HepG2 (cell line): Measurements from ENCODE around the gene ALPI. TPM values are rescaled to one million over a fixed set of nuclear protein-coding genes. Genes with fewer than 3 reads are reported as not detected.

Experiments
- ASH2L ChIP-seq: fragments of 300-600, 200-600 bp; sonication (generic); IDR thresholded peaks from 2 replicates; pipeline ENCODE4 v1.7.0; 2017; ENCODE audit warnings: low read depth, mild to moderate bottlenecking, moderate library complexity, mixed read lengths, low read length; ENCODE audit not compliant: insufficient read length
- ATF7-NPFF ChIP-seq: sonication (generic); formaldehyde crosslinking; IDR thresholded peaks from 2 replicates; pipeline ENCODE4 v1.8.1; 2023; ENCODE audit warnings: mild to moderate bottlenecking, low read depth, missing genetic modification reagents, moderate library complexity
- DR1 ChIP-seq: sonication (generic); formaldehyde crosslinking; IDR thresholded peaks from 2 replicates; pipeline ENCODE4 v1.8.0; 2021; ENCODE audit warnings: mild to moderate bottlenecking, missing genetic modification reagents, inconsistent platforms
- ELF3 ChIP-seq: IDR thresholded peaks from 2 replicates; pipeline ENCODE4 v1.6.1; 2016; ENCODE audit warnings: missing genetic modification reagents, missing compliant biosample characterization
- ETV6 ChIP-seq: sonication (generic); formaldehyde crosslinking; conservative IDR thresholded peaks from 2 replicates; pipeline ENCODE4 v1.4.0; 2020; ENCODE audit warnings: missing genetic modification reagents
- GTF3A ChIP-seq: sonication (generic); formaldehyde crosslinking; conservative IDR thresholded peaks from 2 replicates; pipeline ENCODE4 v1.4.0; 2020; ENCODE audit warnings: mild to moderate bottlenecking, missing genetic modification reagents
- MIER2 ChIP-seq: IDR thresholded peaks from 2 replicates; pipeline ENCODE4 v1.6.1; 2016; ENCODE audit warnings: missing biosample characterization, missing genetic modification reagents
- MTA3 ChIP-seq: sonication (generic); formaldehyde crosslinking; IDR thresholded peaks from 2 replicates; pipeline ENCODE4 v1.4.0; 2020; ENCODE audit warnings: missing genetic modification reagents
- NR1H2 ChIP-seq: sonication (generic); formaldehyde crosslinking; IDR thresholded peaks from 2 replicates; pipeline ENCODE4 v1.8.1; 2022; ENCODE audit warnings: low read depth, missing genetic modification reagents, borderline replicate concordance
- POGK ChIP-seq: sonication (generic); formaldehyde crosslinking; conservative IDR thresholded peaks from 2 replicates; pipeline ENCODE4 v1.8.0; 2022; ENCODE audit warnings: mild to moderate bottlenecking, moderate library complexity, missing genetic modification reagents
- SALL1 ChIP-seq: sonication (generic); formaldehyde crosslinking; IDR thresholded peaks from 2 replicates; pipeline ENCODE4 v1.8.0; 2022; ENCODE audit warnings: mild to moderate bottlenecking, missing genetic modification reagents
- TFDP1 ChIP-seq: IDR thresholded peaks from 2 replicates; pipeline ENCODE4 v1.6.1; 2016; ENCODE audit warnings: missing compliant biosample characterization, missing genetic modification reagents, borderline replicate concordance
- ZEB1 ChIP-seq: IDR thresholded peaks from 2 replicates; pipeline ENCODE4 v1.6.1; 2012; ENCODE audit warnings: mild to moderate bottlenecking, low read depth, inconsistent platforms; ENCODE audit not compliant: insufficient replicate concordance
- ZFY ChIP-seq: sonication (generic); formaldehyde crosslinking; IDR thresholded peaks from 2 replicates; pipeline ENCODE4 v1.4.0; 2020; ENCODE audit warnings: missing genetic modification reagents
- ZNF143 ChIP-seq: sonication (generic); formaldehyde crosslinking; IDR thresholded peaks from 2 replicates; pipeline ENCODE4 v1.4.0; 2020; ENCODE audit warnings: missing genetic modification reagents
- ZNF207 ChIP-seq: fragments of 450-650 bp; IDR thresholded peaks from 2 replicates; pipeline ENCODE4 v1.6.1; 2016; ENCODE audit warnings: antibody characterized with exemption, borderline replicate concordance
- ZNF451 ChIP-seq: sonication (generic); formaldehyde crosslinking; IDR thresholded peaks from 2 replicates; pipeline ENCODE4 v1.5.0; 2020; ENCODE audit warnings: mild to moderate bottlenecking, missing genetic modification reagents
- ZNF556 ChIP-seq: sonication (generic); formaldehyde crosslinking; IDR thresholded peaks from 2 replicates; pipeline ENCODE4 v1.4.0; 2020; ENCODE audit warnings: mild to moderate bottlenecking, missing genetic modification reagents, borderline replicate concordance
- ZNF598 ChIP-seq: sonication (generic); formaldehyde crosslinking; IDR thresholded peaks from 2 replicates; pipeline ENCODE4 v1.5.1; 2020; ENCODE audit warnings: mild to moderate bottlenecking, missing genetic modification reagents, borderline replicate concordance
- ZNF703 ChIP-seq: sonication (generic); formaldehyde crosslinking; IDR thresholded peaks from 2 replicates; pipeline ENCODE4 v1.5.1; 2020; ENCODE audit warnings: missing genetic modification reagents, mild to moderate bottlenecking, moderate library complexity, borderline replicate concordance
- ZNF761 ChIP-seq: sonication (generic); formaldehyde crosslinking; conservative IDR thresholded peaks from 2 replicates; pipeline ENCODE4 v1.4.0; 2020; ENCODE audit warnings: mild to moderate bottlenecking, missing genetic modification reagents
- ZNF777 ChIP-seq: sonication (generic); formaldehyde crosslinking; IDR thresholded peaks from 2 replicates; pipeline ENCODE4 v1.4.0; 2020; ENCODE audit warnings: missing genetic modification reagents
- ZNF788 ChIP-seq: sonication (generic); formaldehyde crosslinking; IDR thresholded peaks from 2 replicates; pipeline ENCODE4 v1.5.0; 2020; ENCODE audit warnings: mild to moderate bottlenecking, missing genetic modification reagents, borderline replicate concordance
- ZNF850 ChIP-seq: sonication (generic); formaldehyde crosslinking; conservative IDR thresholded peaks from 2 replicates; pipeline ENCODE4 v1.9.0; 2021; ENCODE audit warnings: mild to moderate bottlenecking, missing genetic modification reagents
- polyA plus RNA-seq, 8 experiments: library from polyadenylated mRNA; depleted of rRNA in 3 of 8; stranded (reverse) in 7 of 8; unstranded in 1 of 8; fragments of >200 nt; fragmentation: Illumina TruSeq in 4 of 8; extraction: Trizol in 4 of 8; gene quantifications; 2 replicates each; pipeline versions ENCODE4 v1.2.1 to v1.2.3, GENCODE V29; 2011 to 2016; ENCODE audit warnings: low read depth in 4 of 8, missing spikeins in 1 of 8, mixed read lengths in 1 of 8; ENCODE audit not compliant: insufficient read depth in 1 of 8
- total RNA-seq, 5 experiments: library from RNA; depleted of rRNA; stranded (reverse); fragments of >200 nt; fragmentation: Illumina TruSeq; extraction: Trizol; gene quantifications; 2 replicates each; pipeline ENCODE4 v1.2.3, GENCODE V29; 2016; ENCODE audit warnings: low read depth in 1 of 5
- TF ChIP-seq, protein P1 (sequence below): sonication (generic); formaldehyde crosslinking; IDR thresholded peaks from 2 replicates; pipeline ENCODE4 v1.4.0; 2020; ENCODE audit warnings: missing genetic modification reagents

The ALPI gene
- total and polyA plus RNA-seq, 2 of the 13 experiments (the other 11 are each of a cell fraction or from before 2014, with no cell fraction given) = not detected

DNA sequence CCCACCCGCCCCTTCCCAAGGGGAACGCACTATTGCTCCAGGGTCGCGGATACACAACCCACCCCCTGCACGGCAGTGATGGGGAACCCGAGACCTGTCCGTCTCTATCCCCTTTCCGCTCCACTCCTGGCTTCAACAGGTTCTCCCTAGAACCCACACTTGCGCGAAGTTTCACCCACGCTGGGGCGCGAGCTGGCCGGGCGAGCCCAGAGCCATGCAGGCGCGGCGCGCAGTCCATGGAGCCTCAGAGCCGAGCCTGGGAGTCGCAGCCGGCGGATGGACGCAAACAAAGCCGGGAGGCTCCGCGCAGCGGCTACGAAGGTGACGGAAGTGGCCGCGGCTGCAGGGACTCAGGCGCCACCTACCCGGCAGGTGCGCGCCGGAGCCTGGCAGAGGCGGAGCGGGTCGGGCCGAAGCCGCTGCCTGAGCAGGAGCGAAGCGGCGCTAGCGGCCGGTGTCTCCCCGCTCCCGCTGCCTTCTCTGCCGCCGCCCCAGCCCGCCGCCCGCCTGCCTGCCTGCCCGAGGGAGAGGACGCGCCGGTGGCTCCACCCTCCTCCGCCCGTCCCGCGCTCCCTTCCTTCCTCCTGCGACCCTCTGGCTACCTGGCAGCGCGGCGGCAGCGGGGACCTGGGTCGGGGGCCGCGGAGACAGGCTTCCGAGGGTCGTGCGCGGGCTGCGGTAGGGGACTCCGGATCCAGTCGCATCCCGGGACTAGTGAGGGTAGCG, 35.3 kb upstream of the ALPI start (continued):
- TF ChIP-seq ZEB1 = peak; percentile 41
- no peak for TF ChIP-seq DR1 (CRISPR knock-in tag)
- TF ChIP-seq ZNF761 (CRISPR knock-in tag) = 0 out of 2 replicates have a peak, but pooled peaks have one; percentile 37
- no peak for TF ChIP-seq ASH2L
- TF ChIP-seq ZNF451 = no peak
- TF ChIP-seq ETV6 (CRISPR knock-in tag) = peak; percentile 68; the same call in 1 of the 2 replicates
- TF ChIP-seq ZNF598 (CRISPR knock-in tag) = no peak
- no peak for TF ChIP-seq ZNF777 (CRISPR knock-in tag)
- TF ChIP-seq, protein P1, sequence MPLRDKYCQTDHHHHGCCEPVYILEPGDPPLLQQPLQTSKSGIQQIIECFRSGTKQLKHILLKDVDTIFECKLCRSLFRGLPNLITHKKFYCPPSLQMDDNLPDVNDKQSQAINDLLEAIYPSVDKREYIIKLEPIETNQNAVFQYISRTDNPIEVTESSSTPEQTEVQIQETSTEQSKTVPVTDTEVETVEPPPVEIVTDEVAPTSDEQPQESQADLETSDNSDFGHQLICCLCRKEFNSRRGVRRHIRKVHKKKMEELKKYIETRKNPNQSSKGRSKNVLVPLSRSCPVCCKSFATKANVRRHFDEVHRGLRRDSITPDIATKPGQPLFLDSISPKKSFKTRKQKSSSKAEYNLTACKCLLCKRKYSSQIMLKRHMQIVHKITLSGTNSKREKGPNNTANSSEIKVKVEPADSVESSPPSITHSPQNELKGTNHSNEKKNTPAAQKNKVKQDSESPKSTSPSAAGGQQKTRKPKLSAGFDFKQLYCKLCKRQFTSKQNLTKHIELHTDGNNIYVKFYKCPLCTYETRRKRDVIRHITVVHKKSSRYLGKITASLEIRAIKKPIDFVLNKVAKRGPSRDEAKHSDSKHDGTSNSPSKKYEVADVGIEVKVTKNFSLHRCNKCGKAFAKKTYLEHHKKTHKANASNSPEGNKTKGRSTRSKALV (CRISPR knock-in tag) = peak; percentile 99
- TF ChIP-seq ZNF850 (CRISPR knock-in tag) = no peak
- TF ChIP-seq GTF3A (CRISPR knock-in tag) = 0 out of 2 replicates have a peak, but pooled peaks have one; percentile 49
- peak; percentile 63; the same call in 1 of the 2 replicates for TF ChIP-seq ZNF556
- no peak; the same call in 1 of the 2 replicates for TF ChIP-seq SALL1 (CRISPR knock-in tag)
- no peak for TF ChIP-seq ZNF703 (CRISPR knock-in tag)
- TF ChIP-seq MIER2 (CRISPR knock-in tag) = no peak
- TF ChIP-seq ELF3 (CRISPR knock-in tag) = 0 out of 2 replicates have a peak, but pooled peaks have one; percentile 35
- TF ChIP-seq NR1H2 (CRISPR knock-in tag) = no peak
- TF ChIP-seq POGK (CRISPR knock-in tag) = 0 out of 2 replicates have a peak, but pooled peaks have one; percentile 27
- TF ChIP-seq MTA3 (CRISPR knock-in tag) = no peak
- TF ChIP-seq ZNF143 (CRISPR knock-in tag) = no peak
- no peak for TF ChIP-seq ZFY (CRISPR knock-in tag)
- TF ChIP-seq ZNF788 (CRISPR knock-in tag) = peak; percentile 51; the same call in 1 of the 2 replicates
- TF ChIP-seq ATF7-NPFF = peak; percentile 68
- no peak for TF ChIP-seq ZNF207
- peak; percentile 63; the same call in 1 of the 2 replicates for TF ChIP-seq TFDP1
